Activated T-helper 1 cell treated with anti-CD3 and anti-CD28 coated beads, Interleukin-12 subunit alpha, Interleukin-12 subunit beta, Interleukin-2, Interleukin-4 antibody, amounts not matched to agents 30 ng/mL and 10 ng/mL and 1 ng/mL, durations not matched to agents 14 hours and 24 hours and 36 hours (primary cell): ENCODE measurements around the gene CD99. TPM values are rescaled to one million over a fixed set of nuclear protein-coding genes. Genes with fewer than 3 reads are reported as not detected.

Experiments used
- DNase-seq: peaks from one replicate; pipeline ENCODE4 v3.0.0; 2021; ENCODE audit warnings: low spot score
- H3K27ac Mint-ChIP-seq: one replicate; pipeline ENCODE4 v1.8.0; 2021; ENCODE audit warnings: mild to moderate bottlenecking, mixed read lengths
- H3K27me3 Mint-ChIP-seq: one replicate; pipeline ENCODE4 v1.8.0; 2022; ENCODE audit warnings: mild to moderate bottlenecking, moderate library complexity, mixed read lengths; ENCODE audit not compliant: insufficient read depth
- H3K36me3 Mint-ChIP-seq: one replicate; pipeline ENCODE4 v1.8.0; 2021; ENCODE audit warnings: low read depth, mixed read lengths
- H3K4me1 Mint-ChIP-seq: one replicate; pipeline ENCODE4 v1.8.0; 2021; ENCODE audit warnings: low read depth, mixed read lengths
- H3K4me3 Mint-ChIP-seq: one replicate; pipeline ENCODE4 v1.8.0; 2021; ENCODE audit warnings: mild to moderate bottlenecking, moderate library complexity, mixed read lengths
- H3K9me3 Mint-ChIP-seq: one replicate; pipeline ENCODE4 v1.8.0; 2021; ENCODE audit warnings: mixed read lengths
- intact Hi-C: fragments of 100-400 bp; cut with micrococcal nuclease; formaldehyde crosslinking; loops from one replicate; pipeline ENCODE4 v1.15.1; 2024
- total RNA-seq: library from RNA; stranded (reverse); gene quantifications from 2 replicates; pipeline ENCODE4 v1.2.3, GENCODE V29; 2022

Gene CD99
- total RNA-seq, 1 donor from 2014 or later: 421 TPM

DNA sequence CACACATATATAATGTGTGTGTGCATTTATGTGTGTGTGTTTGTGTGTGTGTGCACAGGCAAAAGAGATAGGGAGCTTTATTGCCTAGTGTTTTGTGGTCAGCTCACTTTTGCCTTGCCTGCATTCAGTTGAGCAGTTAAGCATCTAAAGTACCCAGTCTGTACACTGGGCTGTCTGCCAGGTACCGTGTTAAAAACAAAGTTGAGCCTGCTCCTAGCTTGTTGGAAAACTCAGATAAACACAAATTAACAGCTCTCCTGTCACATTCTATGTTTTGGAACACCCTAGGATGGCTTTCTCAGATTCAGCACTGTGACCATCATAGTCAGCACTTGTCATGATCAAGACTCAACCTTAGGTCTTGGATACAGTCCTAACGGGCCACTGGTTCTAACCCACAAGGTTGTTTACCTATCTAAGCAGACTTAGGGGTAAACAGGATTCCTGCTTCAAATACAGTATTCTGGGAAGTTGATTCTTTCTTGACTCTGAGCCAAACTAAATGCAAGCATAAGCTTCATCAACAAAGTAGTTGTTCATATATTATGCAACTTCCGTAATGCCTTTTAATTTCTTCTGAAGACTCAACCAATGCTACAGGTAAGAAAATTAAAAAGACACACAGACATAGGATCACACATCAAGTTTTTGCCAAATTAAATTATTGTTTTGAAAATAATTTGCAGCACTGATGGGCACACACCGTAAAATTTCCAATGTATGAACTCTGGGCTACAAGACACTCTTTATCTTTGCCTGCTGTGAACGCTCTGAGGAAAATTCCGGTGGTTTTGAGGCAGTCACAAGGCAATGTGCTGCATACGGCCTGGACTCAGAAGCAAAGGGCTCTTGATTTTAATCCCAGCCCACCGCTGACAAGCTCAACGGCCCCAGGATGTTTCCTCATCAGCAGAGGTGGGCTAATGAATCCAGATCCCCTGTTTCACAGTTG, 11.3 kb upstream of the CD99 start:
- Mint-ChIP-seq H3K4me3 (no peak overlapping the region), H3K27me3 (no peaks in the 10 kb centered on the region), H3K9me3 (peaks cover 11% of the 10 kb centered on the region), H3K27ac (no peak overlapping the region), H3K4me1 (no peaks in the 10 kb centered on the region), H3K36me3 (peaks cover 3% of the 10 kb centered on the region)
- intact Hi-C loops: no loop called here
- DNase-seq: no peak

DNA sequence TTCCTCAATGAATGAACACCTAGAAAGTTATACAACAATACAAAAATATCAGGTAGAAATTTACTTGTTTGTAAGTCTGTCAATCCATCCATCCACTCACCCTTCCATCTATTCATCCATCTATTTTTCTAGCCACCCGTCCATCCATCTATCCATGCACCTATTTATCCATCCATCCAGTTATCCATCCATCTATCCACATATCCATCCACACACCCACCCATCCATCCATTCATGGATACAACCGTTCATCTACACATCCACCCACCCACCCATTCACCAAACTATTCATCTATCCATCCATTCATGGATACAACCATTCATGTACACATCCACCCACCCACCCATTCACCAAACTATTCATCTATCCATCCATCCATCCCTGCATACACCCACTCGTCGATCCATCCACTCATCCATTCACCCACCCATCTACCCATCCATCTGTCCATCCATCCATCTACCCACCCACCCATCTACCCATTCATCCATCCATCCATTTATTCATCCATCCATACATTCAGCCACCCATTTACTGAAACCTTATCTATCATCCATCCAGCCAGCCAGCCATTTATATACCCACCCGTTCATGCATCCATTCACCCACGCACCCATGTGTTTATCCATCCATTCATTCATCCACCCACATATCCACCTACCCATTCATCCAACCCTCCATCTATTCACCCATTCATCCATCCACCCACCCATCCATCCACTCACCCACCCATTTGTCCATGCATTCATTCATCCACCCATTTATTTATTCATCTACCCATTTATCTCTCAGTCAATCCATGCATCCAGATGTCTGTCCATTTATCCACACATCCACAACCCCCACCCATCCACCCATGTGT, 10.4 kb upstream of the CD99 start:
- H3K27me3 Mint-ChIP-seq: peaks cover 1% of the 10 kb centered on the region
- peaks cover 11% of the 10 kb centered on the region for H3K9me3 Mint-ChIP-seq
- no peak overlapping the region for H3K4me3 Mint-ChIP-seq
- DNase-seq: no peak
- intact Hi-C loops: no loop called here
- peaks cover 3% of the 10 kb centered on the region for H3K36me3 Mint-ChIP-seq
- H3K27ac Mint-ChIP-seq: no peak overlapping the region
- H3K4me1 Mint-ChIP-seq: no peaks in the 10 kb centered on the region

GRCh38 chrX:2682565-2683177, 8.4 kb upstream of the CD99 start:
- Mint-ChIP-seq H3K27me3 (peaks cover 7% of the 10 kb centered on the region), H3K36me3 (peaks cover 3% of the 10 kb centered on the region), H3K4me3 (no peak overlapping the region), H3K27ac (no peak overlapping the region), H3K9me3 (peaks cover 6% of the 10 kb centered on the region), H3K4me1 (no peaks in the 10 kb centered on the region)
- DNase-seq: no peak
- intact Hi-C loops: no loop called here

GRCh38 chrX:2684256-2684655, 6.8 kb upstream of the CD99 start:
- intact Hi-C loops: no loop called here
- no peak for DNase-seq
- Mint-ChIP-seq H3K4me1 (no peaks in the 10 kb centered on the region), H3K27ac (no peak overlapping the region), H3K4me3 (no peak overlapping the region), H3K27me3 (peaks cover 7% of the 10 kb centered on the region), H3K9me3 (peaks cover 6% of the 10 kb centered on the region), H3K36me3 (peaks cover 3% of the 10 kb centered on the region)

DNA sequence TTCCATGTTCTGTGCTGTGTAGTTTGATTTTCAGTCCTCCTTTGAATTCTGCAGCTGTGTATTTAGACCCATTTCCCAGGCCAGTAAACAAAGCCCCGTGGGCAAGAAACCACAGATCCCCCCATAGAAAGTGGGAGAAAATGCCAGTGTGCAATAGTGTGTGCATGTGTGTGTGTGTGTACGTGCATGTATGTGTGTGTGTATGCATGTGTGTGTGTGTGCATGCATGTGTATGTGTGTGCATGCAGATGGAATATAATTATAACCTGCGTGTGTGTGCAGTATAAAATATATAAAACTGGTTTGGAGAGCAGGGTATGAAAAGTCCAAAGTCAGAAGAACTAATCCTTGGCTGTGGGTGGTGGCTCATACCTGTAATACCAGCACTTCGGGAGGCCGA, 5.2 kb upstream of the CD99 start:
- intact Hi-C loops: no loop called here
- Mint-ChIP-seq H3K4me3 (no peak overlapping the region), H3K27ac (no peak overlapping the region), H3K27me3 (peaks cover 7% of the 10 kb centered on the region), H3K4me1 (no peaks in the 10 kb centered on the region), H3K36me3 (no peaks in the 10 kb centered on the region), H3K9me3 (peaks cover 5% of the 10 kb centered on the region)
- no peak for DNase-seq

GRCh38 chrX:2689773-2690666, 1.1 kb upstream of the CD99 start:
- Mint-ChIP-seq H3K4me3 (peak overlapping the region; percentile 79), H3K27ac (peak overlapping the region; percentile 62), H3K27me3 (peaks cover 7% of the 10 kb centered on the region), H3K4me1 (peaks cover 21% of the 10 kb centered on the region), H3K9me3 (no peaks in the 10 kb centered on the region), H3K36me3 (peaks cover 29% of the 10 kb centered on the region)
- intact Hi-C loops: loop anchor here (2.0 kb wide), 1 partner anchor 1297 kb away; the partner anchor contains the start of gene SLC25A6
- DNase-seq: no peak

DNA sequence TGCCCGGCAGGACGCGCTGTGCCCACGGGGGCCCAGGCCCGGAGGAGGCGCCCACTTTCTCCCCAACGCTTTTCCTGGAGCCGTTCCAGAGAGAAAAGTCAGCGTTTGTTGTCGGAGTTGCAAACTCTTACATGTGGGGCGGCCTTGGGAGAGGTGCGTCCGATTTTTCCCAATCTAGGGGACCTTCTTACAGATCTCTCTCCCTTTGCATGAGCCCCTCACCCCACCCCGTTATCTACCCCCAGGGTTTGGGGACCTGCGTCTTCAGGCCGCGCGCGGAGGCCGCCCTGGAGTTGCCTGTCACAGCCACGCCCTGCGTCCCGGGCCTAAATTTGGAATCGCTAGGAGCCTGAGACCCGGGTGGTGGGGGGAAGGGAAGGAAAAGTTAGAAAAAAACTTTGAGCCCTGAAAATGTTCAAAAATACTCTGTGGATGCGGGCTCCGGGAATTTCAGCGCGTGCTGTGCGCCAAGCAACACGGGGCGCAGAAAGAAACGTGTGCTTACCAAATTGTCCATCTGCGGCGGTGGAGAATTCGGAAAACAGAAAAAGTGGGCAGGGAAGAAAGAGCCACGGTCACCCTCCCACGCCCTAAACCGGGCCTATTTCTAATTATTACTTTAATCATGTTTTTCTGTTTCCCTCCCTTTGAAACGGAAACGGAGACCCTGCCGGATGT, 587 bp downstream of the CD99 start:
- H3K4me3 Mint-ChIP-seq: peak overlapping the region; percentile 99
- peaks cover 41% of the 10 kb centered on the region for H3K36me3 Mint-ChIP-seq
- peak overlapping the region; percentile 99 for H3K27ac Mint-ChIP-seq
- no peak for DNase-seq
- intact Hi-C loops: loop anchor here (1.0 to 2.0 kb wide), 5 partner anchors 19 to 1299 kb away; partner anchors contain the start of gene SLC25A6
- H3K4me1 Mint-ChIP-seq: peaks cover 37% of the 10 kb centered on the region
- no peaks in the 10 kb centered on the region for H3K9me3 Mint-ChIP-seq
- H3K27me3 Mint-ChIP-seq: peaks cover 5% of the 10 kb centered on the region

GRCh38 chrX:2692221-2693112, 1.4 kb downstream of the CD99 start:
- DNase-seq: no peak
- H3K27ac Mint-ChIP-seq: peak overlapping the region; percentile 99
- peaks cover 45% of the 10 kb centered on the region for H3K4me1 Mint-ChIP-seq
- H3K27me3 Mint-ChIP-seq: no peaks in the 10 kb centered on the region
- no peaks in the 10 kb centered on the region for H3K9me3 Mint-ChIP-seq
- intact Hi-C loops: loop anchor here (1.0 kb wide), 1 partner anchor 120 kb away; no protein-coding TSS in a partner anchor
- H3K4me3 Mint-ChIP-seq: peak overlapping the region; percentile 99
- peaks cover 46% of the 10 kb centered on the region for H3K36me3 Mint-ChIP-seq

DNA sequence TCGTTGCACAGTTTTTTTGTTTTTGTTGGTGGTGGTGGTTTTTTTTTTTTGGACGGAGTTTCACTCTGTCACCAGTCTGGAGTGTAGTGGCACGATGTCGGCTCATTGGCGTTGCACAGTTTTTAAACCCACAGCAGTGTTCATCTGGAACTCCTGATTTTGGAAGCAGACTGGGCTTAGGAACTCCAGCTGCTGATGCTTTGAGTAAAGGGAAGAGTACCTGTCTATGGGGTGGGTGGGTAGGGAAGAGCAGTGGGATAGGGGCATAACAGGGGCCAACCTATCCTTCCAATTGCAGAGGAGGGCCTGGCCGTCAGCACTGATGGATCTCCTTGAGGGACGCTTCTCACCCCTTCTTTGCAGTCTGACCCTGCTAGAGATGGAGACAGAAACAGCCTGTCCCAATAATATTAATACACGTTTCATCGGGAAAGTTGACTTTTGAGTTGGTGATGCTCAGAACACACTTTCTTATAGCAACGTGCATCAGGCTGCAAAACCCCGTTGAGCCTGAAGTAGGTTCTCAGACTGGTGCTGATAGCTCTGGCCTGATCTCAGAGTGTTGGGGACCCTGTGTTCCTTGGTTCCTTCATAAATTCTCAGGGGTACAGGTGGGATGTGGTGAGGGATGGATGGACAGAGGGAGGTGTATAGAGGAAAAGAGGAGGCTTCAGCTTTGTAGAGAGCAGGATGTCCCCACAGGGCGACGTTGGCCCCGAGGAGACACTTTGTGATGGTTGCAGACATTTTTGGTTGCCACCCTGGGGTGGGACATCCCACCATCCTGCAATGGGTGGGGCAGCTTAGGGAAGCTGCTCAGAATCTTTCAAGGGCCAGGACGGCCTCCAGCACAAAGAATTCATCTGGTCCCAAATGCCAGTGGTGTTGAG, 2.3 kb downstream of the CD99 start:
- Mint-ChIP-seq H3K4me3 (peak overlapping the region; percentile 99), H3K27me3 (no peaks in the 10 kb centered on the region), H3K4me1 (peaks cover 54% of the 10 kb centered on the region), H3K9me3 (no peaks in the 10 kb centered on the region), H3K36me3 (peaks cover 53% of the 10 kb centered on the region), H3K27ac (peak overlapping the region; percentile 99)
- no peak for DNase-seq
- intact Hi-C loops: loop anchor here (1.0 kb wide), 1 partner anchor 119 kb away; no protein-coding TSS in a partner anchor

GRCh38 chrX:2694914-2695267, 3.8 kb downstream of the CD99 start:
- peaks cover 64% of the 10 kb centered on the region for H3K36me3 Mint-ChIP-seq
- no peaks in the 10 kb centered on the region for H3K9me3 Mint-ChIP-seq
- H3K4me3 Mint-ChIP-seq: peak overlapping the region; percentile 99
- peak overlapping the region; percentile 99 for H3K27ac Mint-ChIP-seq
- H3K27me3 Mint-ChIP-seq: no peaks in the 10 kb centered on the region
- no peak for DNase-seq
- intact Hi-C loops: no loop called here
- H3K4me1 Mint-ChIP-seq: peaks cover 68% of the 10 kb centered on the region
